CD4-positive, alpha-beta T cell (primary cell): ENCODE data around the gene PTRH1. TPM values are rescaled to one million over a fixed set of nuclear protein-coding genes. Genes with fewer than 3 reads are reported as not detected.

ENCODE experiments used
- ATAC-seq: fragments of 200-7000 bp; cut with Tn5 transposase; one replicate; pipeline ENCODE4 v1.10.0; 2022; ENCODE audit warnings: mild to moderate bottlenecking; ENCODE audit not compliant: poor library complexity
- CTCF ChIA-PET: fragments of 350-600 bp; sonication (Branson Sonifier 250); formaldehyde crosslinking; loops from one replicate; lab custom pipeline; 2021; ENCODE audit warnings: antibody characterized with exemption, inconsistent platforms; lab: Charles Lee
- POLR2A ChIA-PET: fragments of 350-600 bp; sonication (Branson Sonifier 250); formaldehyde crosslinking; loops from one replicate; lab custom pipeline; 2021; ENCODE audit warnings: antibody characterized with exemption, inconsistent platforms; lab: Charles Lee
- DNase-seq, 14 experiments: peaks; one replicate each; pipeline ENCODE4 v3.0.0-alpha.2; 2013 to 2020; ENCODE audit warnings: mixed read lengths in 2 of 14
- H3K27ac ChIP-seq, 2 donors: one replicate each; pipeline versions ENCODE4 v1.5.1 to v1.7.0; 2013; ENCODE audit warnings: low read length in 2 of 2, low read depth in 1 of 2, mild to moderate bottlenecking in 1 of 2
- H3K27me3 ChIP-seq, 2 experiments: 1 replicate in 1 of 2; 2 replicates in 1 of 2; pipeline versions ENCODE4 v1.6.1 to v1.7.0; 2013; ENCODE audit warnings: low read length in 2 of 2, control low read depth in 1 of 2, mild to moderate bottlenecking in 1 of 2, moderate library complexity in 1 of 2; ENCODE audit not compliant: insufficient read depth in 2 of 2, control insufficient read depth in 1 of 2
- H3K36me3 ChIP-seq: one replicate; pipeline ENCODE4 v1.6.1; 2013; ENCODE audit warnings: low read length, control low read depth; ENCODE audit not compliant: insufficient read depth
- H3K4me1 ChIP-seq: one replicate; pipeline ENCODE4 v1.6.1; 2013; ENCODE audit warnings: low read length, control low read depth; ENCODE audit not compliant: insufficient read depth
- H3K4me3 ChIP-seq: one replicate; pipeline ENCODE4 v1.5.1; 2013; ENCODE audit warnings: mild to moderate bottlenecking, low read length, moderate library complexity
- H3K9me3 ChIP-seq, 2 experiments: 1 replicate in 1 of 2; 2 replicates in 1 of 2; pipeline versions ENCODE4 v1.6.1 to v1.7.0; 2013; ENCODE audit warnings: low read length in 2 of 2, mild to moderate bottlenecking in 2 of 2, control low read depth in 1 of 2, moderate library complexity in 1 of 2; ENCODE audit not compliant: control insufficient read depth in 1 of 2, insufficient read depth in 1 of 2
- H3K27ac Mint-ChIP-seq: one replicate; pipeline ENCODE4 v1.8.0; 2020; ENCODE audit warnings: mixed read lengths
- H3K27me3 Mint-ChIP-seq: one replicate; pipeline ENCODE4 v1.8.0; 2021; ENCODE audit warnings: mixed read lengths
- H3K36me3 Mint-ChIP-seq: one replicate; pipeline ENCODE4 v1.8.0; 2021; ENCODE audit warnings: low read depth, mixed read lengths
- H3K4me1 Mint-ChIP-seq: one replicate; pipeline ENCODE4 v1.8.0; 2021; ENCODE audit warnings: low read depth, mixed read lengths
- H3K4me3 Mint-ChIP-seq: one replicate; pipeline ENCODE4 v1.8.0; 2020; ENCODE audit warnings: mild to moderate bottlenecking, mixed read lengths
- H3K9me3 Mint-ChIP-seq: one replicate; pipeline ENCODE4 v1.8.0; 2020; ENCODE audit warnings: mixed read lengths
- intact Hi-C, 2 experiments: fragments of 100-400 bp; cut with DNase I in 1 of 2; cut with micrococcal nuclease in 1 of 2; formaldehyde crosslinking; loops; one replicate each; pipeline versions ENCODE4 v1.15.1 to v1.9.0; 2023 to 2025; cut with DNase I, micrococcal nuclease
- total RNA-seq, 174 experiments: library from RNA in 2 of 174; stranded (reverse) in 2 of 174; gene quantifications; one replicate each; pipeline ENCODE4 v1.2.3 and lab custom pipeline; 2021 to 2026
- TF ChIP-seq, protein P1 (sequence below): fragments of 200-600 bp; IDR thresholded peaks from one replicate; pipeline ENCODE4 v1.8.0; 2022; ENCODE audit warnings: antibody characterized with exemption, mild to moderate bottlenecking

The PTRH1 gene
- total RNA-seq, 2 experiments from 2014 or later, result 4.5 to 5.9 TPM

DNA sequence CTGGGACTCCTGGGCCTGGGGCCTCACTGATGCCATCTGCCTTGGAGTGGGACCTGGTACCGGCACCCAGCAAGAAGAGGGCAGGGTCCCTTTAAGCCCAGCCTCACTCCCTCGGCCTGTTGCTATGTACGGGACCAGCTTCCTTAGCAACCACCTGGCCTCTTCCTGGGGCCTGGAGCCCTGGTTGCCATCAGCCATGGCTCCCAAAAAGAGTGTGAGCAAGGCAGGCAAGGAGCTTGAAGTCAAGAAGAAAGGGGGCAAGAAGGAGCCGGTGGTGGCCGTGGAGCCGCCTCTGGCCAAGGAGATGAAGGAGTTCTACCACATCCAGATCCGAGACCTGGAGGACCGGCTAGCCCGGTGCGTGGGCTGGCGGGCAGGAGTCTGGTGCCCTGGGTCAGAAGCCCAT, 8.6 kb downstream of the PTRH1 start, which contains the start of gene CFAP157:
CFAP157 (plus strand) TSS at position 153 of the 406 bp plus-strand sequence; CDS start at position 197, 44 bp downstream.
- CTCF ChIA-PET, result no interaction called here
- Histone ChIP-seq H3K4me1 (peaks cover 28% of the 10 kb centered on the region), H3K36me3 (no peaks in the 10 kb centered on the region), H3K27me3 (no peaks in the 10 kb centered on the region), H3K27ac (no peak within 1 kb of the TSS), H3K4me3 (no peak within 1 kb of the TSS), H3K9me3 (no peaks in the 10 kb centered on the region)
- no peak for ATAC-seq
- Mint-ChIP-seq H3K9me3 (no peaks in the 10 kb centered on the region), H3K4me3 (no peak within 1 kb of the TSS), H3K27me3 (no peaks in the 10 kb centered on the region), H3K4me1 (peaks cover 19% of the 10 kb centered on the region), H3K27ac (no peak within 1 kb of the TSS), H3K36me3 (no peaks in the 10 kb centered on the region)
- POLR2A ChIA-PET, result no interaction called here
- DNase-seq, result peak in 1 of 14 experiments; percentile 26
- TF ChIP-seq, protein P1, sequence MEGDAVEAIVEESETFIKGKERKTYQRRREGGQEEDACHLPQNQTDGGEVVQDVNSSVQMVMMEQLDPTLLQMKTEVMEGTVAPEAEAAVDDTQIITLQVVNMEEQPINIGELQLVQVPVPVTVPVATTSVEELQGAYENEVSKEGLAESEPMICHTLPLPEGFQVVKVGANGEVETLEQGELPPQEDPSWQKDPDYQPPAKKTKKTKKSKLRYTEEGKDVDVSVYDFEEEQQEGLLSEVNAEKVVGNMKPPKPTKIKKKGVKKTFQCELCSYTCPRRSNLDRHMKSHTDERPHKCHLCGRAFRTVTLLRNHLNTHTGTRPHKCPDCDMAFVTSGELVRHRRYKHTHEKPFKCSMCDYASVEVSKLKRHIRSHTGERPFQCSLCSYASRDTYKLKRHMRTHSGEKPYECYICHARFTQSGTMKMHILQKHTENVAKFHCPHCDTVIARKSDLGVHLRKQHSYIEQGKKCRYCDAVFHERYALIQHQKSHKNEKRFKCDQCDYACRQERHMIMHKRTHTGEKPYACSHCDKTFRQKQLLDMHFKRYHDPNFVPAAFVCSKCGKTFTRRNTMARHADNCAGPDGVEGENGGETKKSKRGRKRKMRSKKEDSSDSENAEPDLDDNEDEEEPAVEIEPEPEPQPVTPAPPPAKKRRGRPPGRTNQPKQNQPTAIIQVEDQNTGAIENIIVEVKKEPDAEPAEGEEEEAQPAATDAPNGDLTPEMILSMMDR, result no peak
- intact Hi-C loops, result loop anchor here in 1 of 2 experiments (5.0 kb wide), 1 partner anchor 85 kb away; no protein-coding TSS in a partner anchor

DNA sequence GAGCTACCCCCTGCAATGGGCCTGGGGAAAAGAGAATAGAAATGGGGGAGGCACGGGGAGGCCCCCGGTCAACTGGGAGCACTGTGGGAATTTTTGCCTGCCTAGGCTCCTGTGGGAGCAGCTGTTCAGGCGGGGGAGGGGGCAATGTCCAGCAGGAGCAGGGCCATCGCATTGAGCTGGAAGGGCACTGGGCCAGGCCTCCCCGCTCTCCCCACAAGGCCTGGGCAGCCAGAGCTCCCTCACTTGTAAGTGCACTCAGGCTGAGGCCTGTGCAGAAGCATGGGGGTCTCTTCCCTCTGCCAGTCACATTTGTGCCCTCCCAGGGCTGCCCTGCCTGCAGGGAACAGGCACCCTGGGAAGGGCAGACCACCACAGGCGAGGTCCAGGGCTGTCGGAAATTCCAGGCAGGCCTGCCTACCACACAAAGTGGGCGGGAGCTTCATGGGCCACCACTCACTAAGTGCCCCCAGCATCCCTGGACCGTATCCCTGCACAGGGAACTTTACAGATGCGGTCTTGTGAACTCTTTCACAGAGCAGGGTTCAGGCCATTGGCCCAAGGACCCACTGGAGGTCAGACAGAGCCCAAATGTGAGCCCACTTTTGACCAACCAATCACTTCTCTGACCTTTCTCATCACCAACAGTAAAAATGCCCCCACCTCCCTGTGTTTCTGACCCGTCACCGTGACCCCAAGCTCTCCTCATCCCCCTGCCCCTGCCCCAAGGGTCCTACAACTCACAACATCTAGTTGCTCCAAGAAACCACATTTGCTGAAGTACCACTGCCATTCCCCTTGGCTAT, 9.7 kb downstream of the PTRH1 start:
- DNase-seq, result no peak
- H3K4me3 ChIP-seq, result no peak overlapping the region
- peaks cover 17% of the 10 kb centered on the region for H3K4me1 ChIP-seq
- intact Hi-C loops, result loop anchor here in 1 of 2 experiments (5.0 kb wide), 1 partner anchor 83 kb away; no protein-coding TSS in a partner anchor
- no peak overlapping the region for H3K27ac ChIP-seq
- Mint-ChIP-seq H3K36me3 (no peaks in the 10 kb centered on the region), H3K9me3 (no peaks in the 10 kb centered on the region), H3K4me1 (peaks cover 10% of the 10 kb centered on the region), H3K27ac (no peak overlapping the region), H3K4me3 (no peak overlapping the region), H3K27me3 (no peaks in the 10 kb centered on the region)
- ChIA-PET POLR2A (interaction anchor here (0.5 kb wide), 1 partner anchor 622 kb away, joined by 3 read pairs; no protein-coding TSS in a partner anchor), CTCF (no interaction called here)
- H3K27me3 ChIP-seq, result no peaks in the 10 kb centered on the region
- no peak for ATAC-seq
- H3K36me3 ChIP-seq, result no peaks in the 10 kb centered on the region
- TF ChIP-seq, protein P1, result no peak
- H3K9me3 ChIP-seq, result no peaks in the 10 kb centered on the region

DNA sequence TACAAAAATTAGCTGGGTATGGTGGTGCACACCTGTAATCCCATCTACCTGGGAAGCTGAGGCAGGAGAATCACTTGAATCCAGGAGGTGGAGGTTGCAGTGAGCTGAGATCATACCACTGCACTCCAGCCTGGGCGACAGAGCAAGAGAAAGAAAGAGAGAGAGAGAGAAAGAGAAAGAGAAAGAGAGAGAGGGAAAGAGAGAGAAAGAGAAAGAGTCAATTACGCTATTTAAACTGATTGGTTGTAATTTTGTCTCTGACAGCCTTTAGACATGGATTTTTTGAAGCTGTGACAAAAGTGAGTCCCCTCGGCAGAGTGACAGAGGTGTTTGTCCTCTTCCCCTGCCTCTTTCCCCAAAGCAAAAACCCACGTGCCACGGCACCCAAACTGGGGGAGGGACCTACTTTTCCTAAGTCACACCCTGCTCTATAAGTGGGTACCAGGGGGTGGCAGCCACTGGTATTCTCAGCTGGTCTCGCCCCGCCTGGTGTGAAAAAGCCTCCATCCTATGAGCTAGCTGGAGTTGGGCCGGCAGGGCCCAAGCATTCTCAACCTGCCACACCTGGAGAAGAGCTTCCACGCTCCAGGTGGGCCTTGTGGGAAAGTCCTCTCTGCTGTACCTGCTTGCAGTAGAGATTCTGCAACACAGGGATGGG, 12.0 kb downstream of the PTRH1 start:
- no peak overlapping the region for H3K4me3 Mint-ChIP-seq
- Histone ChIP-seq H3K4me3 (no peak overlapping the region), H3K4me1 (peaks cover 26% of the 10 kb centered on the region), H3K36me3 (no peaks in the 10 kb centered on the region), H3K27ac (no peak overlapping the region), H3K9me3 (no peaks in the 10 kb centered on the region), H3K27me3 (no peaks in the 10 kb centered on the region)
- H3K9me3 Mint-ChIP-seq, result no peaks in the 10 kb centered on the region
- TF ChIP-seq, protein P1, result no peak
- intact Hi-C loops, result no loop called here
- ATAC-seq (no peak), DNase-seq (no peak)
- no peak overlapping the region for H3K27ac Mint-ChIP-seq
- POLR2A ChIA-PET, result no interaction called here
- no peaks in the 10 kb centered on the region for H3K27me3 Mint-ChIP-seq
- peaks cover 17% of the 10 kb centered on the region for H3K4me1 Mint-ChIP-seq
- H3K36me3 Mint-ChIP-seq, result no peaks in the 10 kb centered on the region
- CTCF ChIA-PET, result no interaction called here
